GM21528 (cell line): ENCODE data around the gene MNX1.

ENCODE experiments used
- ATAC-seq: cut with Tn5 transposase; IDR thresholded peaks from one replicate; pipeline ENCODE4 v1.9.1; 2021; ENCODE audit warnings: mild to moderate bottlenecking, moderate library complexity; ENCODE audit not compliant: unreplicated experiment, low FRiP score

MNX1 gene

DNA sequence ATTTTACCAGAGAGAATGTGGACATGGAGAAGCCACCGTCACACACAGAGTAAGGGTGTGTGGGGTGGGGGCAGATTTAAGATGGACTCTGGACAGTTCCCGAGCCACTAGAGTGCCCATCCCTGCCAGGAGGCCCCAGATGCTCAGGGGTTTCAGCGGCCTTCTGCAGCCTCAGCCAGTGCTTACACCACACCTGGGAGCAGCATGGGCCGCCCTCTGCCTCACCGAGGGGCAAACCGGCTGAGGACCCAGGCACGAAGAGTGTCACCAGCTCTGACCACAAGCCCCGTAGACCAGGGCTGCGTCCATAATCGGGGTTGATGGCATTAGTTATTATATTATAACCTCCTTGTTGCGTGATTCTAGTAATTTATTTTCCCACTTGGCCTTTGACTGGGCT is 6.7 kb upstream of the MNX1 start:
- ATAC-seq = no peak

DNA sequence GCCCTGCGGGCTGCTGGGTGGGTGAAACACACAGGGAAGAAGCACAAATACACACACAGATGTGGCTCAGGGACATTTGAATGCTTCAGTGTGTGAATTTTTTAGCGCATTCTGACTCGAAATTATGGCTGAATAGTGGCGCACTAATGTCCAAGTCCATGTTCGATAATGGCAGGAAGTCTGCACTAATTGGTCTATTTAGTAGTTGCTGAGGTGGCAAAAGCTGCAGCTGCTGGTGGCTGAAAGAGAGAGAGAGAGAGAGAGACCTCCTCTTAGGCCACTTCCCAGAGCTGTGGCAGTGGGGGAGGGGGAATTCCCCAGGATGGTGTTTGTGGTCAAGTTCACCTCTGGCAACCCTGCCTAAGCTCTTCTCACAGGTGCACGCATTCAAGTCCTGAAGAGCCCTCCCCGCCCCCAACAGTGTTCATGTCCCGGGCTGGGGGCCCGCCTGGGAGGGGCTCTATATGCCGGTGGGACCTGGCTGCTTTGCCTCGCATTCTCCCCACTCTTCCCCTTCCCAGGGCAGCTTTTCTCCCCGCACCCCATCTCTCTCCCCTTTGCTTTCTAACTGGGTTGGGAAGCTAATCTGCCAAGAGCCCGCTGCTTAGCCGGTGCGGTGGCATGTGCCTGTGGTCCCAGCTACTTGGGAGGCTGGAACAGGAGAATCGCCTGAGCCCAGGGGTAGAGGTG is 6.0 kb upstream of the MNX1 start:
- ATAC-seq = peak; percentile 63

DNA sequence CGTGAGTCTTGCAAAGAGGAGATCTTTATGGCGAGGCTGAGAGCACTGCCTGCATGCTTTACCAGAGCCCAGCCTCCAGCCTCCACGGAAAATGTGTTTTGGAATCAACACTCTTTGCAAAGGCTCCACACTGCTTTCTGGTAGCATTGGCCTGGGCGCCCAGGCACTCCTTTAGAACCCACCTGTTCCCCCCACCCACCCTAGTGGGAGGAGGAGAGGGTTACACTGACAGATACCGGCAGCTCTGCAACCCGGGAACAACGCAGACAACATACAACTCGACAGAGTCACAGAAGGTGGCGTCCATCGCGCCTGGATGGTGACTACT is 5.5 kb upstream of the MNX1 start:
- ATAC-seq = no peak

DNA sequence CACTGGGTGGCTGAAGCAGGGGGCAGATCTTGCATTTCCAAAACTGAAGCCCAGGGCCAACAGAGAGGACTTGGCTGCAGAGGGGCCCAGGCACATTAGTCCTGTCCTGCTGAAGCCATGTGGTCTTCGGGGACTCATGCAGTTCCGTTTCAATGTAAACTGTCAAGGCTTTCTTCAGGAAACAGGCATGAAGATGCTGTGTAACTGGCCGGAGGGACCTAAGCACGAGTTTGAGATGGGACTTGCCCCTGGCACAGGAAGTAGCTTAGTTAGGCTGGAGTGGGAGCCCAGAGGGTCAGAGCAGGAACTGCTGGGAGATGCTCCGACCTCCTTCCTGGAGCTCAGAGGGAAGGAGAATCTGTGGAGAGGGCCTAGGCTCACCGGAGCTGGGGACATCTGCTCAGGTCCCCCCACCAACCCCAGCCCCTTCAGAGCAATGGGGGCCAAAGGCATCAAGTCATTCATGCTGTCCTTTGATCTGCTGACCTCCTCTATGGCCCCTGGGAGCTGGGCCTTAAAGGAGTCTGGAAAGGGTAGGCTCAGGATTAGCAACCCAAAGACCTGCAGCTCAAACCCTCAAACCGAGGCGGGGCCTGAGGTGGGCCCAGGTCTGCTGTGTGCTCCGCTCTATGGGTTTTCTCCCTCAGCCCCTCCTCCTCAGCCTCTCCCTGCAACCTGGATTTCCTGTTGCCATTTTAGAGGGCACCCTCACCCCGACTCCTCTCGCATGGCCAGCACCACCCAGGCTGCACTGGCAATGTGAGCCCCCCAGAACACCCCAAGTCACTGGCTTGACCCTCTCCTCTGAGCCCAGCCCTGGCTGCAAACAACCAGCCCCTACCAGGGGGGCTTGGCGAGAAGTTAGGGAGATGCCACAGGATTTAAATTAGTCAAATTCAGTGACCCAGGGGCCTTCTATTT is 4.4 kb upstream of the MNX1 start:
- no peak for ATAC-seq

DNA sequence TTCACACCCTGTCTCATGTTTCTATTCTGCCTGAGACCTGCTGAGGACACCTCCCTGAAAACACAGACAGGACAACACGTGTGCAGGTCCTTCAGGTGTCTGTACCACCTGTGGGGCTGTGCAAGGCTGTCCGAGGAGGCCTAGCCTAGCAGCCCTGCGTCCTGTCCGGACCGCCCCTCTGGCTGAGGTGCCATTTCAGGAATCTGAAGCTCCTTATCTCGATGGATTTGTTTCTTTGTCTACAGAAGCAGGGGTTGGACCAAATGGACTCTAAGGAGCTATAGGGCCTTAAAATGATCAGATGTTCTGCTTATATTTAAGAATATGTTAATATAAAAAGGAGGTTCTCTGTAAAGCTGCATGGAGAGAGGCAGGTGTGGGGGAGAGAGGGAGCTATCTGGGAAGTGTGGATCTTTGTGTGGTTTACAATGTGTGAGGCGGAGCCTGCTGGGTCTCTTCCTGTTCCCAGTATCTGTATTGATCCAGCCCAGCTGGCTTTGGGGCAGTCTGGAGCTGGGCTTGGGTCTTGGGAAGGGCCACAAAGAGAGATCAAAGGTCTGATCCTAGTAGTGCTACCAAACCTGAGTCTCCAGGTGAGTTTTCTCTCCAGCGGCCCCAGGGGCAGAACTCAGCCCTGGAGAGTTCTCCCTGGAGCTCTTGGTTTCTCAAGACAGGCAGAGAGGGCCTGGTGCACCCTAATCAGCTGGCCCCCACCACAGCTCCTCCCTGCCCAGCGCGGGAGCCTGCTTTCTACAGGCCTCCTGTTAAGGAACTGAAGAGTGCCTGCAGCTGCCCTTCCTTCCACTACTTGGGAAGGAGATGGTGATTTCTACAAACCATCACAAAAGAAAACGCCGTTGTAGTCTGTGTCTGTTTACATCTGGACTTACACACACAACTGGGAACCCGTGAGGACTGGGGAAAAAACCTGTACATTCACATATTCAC is 3.4 kb upstream of the MNX1 start:
- ATAC-seq = no peak

DNA sequence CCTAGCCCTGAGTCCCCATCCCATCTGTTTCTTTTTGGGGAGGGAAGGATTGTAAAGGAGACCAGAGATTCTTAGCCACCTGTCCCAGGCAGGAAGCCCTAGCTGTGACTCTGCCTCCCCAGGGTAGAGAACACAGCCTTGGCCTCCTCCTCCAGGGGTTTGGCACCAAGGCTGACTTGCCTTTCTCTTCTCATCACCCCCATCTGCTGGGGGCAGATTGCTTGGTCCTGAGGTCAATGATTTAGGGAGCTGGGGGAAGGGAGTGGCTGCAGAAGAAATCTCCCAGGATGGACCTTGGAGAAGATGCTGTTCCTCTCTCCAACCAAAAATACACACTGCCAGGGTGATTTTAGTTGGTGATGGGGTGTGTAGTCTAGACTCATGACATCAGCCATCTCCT is 2.6 kb upstream of the MNX1 start:
- no peak for ATAC-seq

DNA sequence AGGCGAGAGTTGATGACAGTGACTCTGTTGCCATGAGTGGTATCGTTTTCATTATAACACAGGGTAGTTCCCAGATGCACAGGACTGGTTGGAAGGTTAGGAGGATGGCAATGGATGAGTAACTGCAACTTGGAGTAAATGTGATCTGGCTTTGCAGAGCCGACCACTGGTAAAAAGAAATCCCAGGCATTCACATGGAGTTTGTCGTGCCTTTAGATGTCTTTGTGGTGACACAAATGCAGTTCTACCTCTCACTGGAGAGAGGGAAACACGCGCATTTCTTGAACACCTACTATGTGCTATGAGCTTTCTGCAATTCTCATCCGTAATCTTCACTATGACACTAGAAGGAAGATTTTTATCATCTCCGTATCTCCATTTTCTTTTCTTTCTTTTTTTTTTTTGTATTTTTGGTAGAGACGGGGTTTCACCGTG is 1.7 kb upstream of the MNX1 start:
- no peak for ATAC-seq

DNA sequence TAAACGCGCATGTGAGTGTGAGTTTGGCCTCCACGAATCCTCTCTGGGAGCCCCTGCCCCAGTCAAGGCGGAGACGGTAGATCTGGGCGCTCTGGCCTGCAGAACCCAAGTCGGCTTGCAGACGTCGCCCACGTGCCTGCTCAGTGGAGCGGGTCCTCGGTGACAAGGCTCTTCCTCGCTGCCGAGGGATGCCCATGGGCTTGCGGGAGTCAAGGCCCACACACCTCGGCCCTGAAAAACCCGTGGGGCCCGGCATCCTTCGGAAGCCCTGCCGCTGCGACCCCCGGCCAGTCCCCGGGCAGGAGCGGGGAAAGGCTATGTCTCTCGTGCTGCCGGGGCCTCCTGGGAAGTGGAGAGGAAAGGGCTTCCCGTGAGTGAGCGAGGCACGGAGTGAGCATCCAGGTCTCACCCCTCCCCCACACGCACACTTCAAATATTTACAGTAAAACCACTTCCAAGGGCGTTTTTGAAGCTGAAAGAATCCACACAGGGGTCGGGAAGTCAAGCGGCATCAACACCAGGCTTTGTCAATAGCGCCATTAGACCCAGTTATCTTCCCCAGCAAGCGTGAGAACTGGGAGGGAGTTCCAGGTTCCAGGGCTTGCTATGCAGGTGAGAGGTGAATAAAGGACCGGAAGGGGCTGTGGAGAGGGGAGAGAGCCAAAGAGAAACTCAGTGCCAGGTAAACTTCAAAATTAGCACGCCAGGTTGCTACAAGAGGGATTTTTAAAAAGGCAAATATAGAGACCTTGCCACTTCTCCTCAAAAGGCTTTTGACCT is 1.1 kb upstream of the MNX1 start:
- ATAC-seq = peak; percentile 3

DNA sequence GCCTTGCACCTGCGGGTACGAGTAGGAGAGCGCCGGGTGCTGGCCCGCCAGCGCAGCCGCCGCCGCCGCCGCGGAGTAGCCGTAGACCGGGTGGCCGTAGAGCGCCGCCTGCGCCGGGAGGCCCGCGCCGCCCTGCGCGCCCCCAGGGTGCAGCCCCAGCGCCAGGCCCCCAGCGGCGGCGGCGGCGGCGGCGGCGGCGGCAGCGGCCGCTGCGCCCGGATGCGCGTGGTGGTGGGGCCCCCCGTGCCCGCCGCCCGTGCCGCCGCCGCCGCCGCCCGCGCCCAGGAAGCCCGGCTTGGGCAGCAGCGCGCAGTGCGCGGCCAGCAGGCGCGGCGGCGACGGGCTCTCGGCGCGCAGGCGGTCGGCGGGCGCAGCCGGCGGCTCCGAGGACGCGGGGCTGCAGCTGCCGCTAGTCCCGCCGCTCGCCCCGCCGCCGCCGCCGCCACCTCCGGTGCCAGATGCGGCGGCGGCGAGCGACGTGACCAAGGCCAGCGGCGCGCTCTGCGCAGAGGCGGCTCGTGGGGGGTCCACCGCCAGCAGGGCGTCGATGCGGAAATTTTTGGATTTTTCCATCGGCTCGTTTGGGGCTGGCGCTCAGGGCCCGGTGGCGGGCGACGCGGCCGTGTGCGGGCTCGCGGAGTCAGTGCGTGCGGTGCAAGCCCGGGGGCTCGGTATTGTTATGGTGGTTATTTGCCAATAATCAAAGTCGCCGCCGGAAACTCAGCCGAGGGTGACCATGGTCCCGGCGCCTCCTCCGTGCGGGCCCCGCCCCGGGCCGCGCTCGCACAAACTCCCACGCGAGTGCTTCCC is 480 bp downstream of the MNX1 start:
- peak; percentile 34 for ATAC-seq

DNA sequence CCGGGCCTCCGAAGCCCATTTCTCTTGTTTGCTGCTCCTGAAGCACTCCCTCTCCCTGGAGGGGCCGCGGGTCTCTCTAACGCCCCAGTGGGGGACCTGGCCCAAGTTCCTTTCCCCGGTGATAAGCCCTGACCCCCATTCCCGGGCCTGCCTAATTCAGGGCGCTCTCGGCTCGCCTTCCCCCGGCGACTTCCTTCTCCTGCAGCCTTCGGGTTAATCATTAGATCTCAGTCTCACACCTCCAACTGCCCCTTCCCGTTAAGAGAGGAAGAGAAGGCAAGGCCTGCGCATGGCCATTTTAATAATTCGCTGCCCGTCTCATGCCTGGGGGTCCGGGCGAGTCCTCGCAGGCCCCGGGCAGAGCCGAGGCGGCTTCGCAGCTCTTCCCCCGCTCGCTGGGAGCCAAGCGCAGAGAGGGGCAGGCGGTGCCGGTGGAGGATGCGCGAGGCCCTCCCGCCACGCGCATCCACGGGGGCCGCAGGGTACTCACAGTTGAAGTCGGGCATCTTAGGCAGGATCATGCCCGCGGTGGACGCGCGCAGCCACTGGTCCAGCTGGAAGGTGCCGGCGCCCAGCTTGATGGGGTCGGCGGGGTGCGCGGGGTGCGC is 1.2 kb downstream of the MNX1 start:
- ATAC-seq = no peak

DNA sequence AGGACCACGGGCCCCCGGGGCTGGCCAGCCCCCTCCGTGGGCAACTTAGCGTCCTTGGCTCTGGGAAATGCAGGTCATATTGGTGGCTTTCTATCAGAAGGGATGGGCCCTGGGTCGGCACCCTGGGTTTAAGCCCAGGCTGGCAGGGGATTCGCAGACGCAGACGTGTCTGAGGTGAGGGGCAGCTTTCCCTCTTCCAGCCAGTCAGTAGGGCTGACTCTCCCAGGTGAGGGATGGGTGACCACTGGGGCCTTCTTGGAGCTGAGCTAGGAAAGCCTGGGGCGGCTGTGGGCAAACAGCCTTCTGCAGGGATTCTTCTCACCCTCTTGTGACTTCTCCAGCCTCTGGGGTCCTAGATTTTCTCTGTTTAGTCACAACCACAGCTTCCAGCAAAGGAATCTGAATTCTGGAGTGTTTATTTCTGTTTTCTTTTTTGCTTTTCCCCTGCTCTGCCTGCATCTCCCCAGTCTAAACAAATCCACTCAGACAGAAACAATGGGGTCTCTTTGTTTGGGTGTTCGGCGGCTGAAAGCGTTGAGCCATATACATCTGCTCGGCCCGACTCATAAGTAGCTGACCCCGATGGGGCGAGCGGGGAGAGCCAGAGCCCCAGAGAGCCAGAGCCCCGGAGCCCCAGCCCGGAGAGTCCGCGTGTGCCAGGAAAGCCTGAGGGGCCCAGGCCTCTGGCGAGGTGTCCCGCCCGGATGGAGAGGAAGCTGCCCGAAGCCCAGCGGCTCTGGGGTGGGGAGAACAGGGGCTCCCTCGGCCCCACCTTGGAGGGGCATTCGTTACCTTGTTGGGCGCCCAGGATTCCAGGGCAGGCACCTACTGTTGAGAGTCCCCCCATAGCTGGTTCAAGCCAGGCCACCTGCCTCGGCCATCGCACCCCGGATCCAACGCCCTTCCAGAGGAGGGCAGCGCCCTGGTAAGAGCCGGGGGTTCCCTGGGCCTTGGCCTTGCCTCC is 2.0 kb downstream of the MNX1 start:
- ATAC-seq = no peak

DNA sequence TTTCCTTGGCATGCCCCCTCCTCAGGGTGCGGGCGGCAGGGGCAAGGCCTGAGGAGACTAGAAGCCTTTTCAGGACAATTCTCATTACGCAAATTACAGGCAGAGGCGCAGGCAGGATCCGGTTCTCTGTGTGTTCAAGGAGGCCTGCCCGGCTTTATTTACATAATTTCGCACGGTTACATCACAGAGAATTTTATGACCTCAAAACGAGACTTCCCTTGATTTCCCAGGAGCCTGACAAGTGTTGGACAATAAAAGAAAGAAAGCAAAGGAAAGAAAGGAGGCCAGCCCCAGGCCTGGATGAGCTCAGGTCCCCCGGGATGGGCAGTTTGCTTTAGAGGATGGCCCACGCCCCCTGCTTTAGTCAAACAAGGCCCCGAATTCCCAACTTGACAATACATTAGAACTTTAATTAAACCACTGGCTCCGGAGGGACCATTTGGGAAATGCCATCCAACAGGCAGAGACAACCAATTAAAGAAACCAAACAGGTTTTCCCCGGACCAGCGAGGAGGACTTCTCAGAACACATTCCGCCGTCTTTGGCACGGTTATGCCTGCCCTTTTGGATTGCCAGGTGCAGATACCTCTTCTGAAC is 2.9 kb downstream of the MNX1 start:
- no peak for ATAC-seq

DNA sequence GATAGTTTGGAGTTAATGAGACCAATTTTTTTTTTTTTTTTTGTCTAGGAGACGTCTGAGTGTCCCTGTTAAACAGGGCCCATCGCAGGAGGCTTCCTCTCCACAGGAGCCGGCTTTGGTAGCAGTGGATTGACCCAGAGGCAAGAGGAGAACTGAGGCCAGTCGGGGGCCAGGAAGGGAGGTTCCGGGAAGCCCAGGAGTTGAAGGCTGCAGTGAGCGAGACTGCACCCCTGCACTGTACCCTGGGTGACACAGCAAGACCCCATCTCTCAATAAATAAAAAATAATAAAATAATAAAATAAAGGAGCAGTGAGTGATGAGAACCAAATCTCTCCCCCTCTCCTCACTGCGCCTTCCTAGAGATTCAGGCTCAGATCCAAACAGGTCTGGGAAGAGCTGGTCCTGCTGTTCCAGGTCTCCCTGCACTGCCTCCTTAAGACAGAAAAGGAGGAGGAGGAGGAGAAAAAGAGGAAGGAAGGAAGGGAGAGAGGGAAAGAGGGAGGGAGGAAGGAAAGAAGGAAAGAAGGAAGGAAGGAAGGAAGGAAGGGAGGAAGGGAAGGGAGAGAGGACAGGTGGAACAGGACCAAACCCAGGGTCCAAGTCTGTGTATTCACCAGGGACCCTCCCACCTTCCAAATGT is 3.5 kb downstream of the MNX1 start:
- ATAC-seq = no peak

DNA sequence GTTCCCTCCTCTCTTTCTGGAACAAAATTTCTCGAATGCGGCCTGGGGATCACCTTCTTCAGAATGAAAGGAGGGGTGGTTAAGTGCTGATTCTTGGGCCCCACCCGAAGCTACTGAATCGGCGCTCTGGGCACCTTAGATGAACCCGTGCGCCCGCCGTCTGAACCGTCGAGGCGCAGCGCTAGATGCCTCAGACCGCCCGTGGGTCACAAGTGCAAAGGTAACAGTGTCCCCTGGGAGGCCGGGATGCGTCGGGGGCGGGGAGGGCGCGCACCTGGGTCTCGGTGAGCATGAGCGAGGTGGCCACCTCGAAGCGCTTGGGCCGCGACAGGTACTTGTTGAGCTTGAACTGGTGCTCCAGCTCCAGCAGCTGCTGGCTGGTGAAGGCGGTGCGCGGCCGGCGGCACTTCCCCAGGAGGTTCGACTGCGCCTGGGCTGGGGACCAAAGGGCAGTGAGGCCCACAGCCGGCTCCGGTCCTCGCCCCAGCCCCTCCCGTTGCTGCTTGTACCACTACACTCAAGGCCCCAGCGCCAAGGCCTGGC is 4.2 kb downstream of the MNX1 start:
- ATAC-seq = no peak

DNA sequence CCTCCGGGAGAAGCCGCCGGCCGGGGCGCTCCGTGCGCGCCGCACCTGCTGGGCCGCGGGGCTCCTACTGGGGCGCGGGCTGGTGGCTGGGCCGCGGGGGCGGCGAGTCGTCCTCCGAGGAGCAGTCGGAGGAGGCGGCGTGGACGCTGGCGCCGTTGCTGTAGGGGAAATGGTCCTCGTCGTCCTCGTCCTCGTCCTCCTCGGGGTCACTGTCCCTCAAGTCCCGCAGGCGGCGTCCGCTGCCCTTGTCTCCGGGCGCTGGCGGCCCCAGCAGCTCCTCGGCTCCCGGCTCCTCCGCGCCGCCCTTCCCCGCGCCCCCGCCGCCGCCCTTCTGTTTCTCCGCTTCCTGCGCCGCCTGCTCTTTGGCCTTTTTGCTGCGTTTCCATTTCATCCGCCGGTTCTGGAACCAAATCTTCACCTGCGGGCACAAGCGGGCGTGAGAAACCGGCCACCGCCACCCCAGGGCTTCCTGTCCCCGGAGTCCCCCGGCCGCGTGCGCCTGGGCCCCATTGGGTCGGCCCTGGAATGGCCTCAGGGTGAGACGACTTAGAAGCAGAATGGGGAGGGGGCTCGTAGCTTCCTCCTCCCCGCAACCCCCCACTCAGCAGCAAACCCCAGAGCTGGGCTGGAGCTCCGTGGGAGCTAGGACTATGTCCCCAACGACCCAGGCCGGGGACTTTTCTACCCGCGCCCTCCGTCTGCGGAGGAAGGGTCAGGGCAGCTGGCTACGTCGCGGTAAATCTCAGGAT is 4.8 kb downstream of the MNX1 start:
- no peak for ATAC-seq
